HG02798 (cell line): Measurements from ENCODE around the gene WSCD2.

Experiments used
- ATAC-seq: cut with Tn5 transposase; IDR thresholded peaks from one replicate; pipeline ENCODE4 v1.9.1; 2021; ENCODE audit warnings: mild to moderate bottlenecking; ENCODE audit not compliant: unreplicated experiment, poor library complexity

Gene WSCD2

DNA sequence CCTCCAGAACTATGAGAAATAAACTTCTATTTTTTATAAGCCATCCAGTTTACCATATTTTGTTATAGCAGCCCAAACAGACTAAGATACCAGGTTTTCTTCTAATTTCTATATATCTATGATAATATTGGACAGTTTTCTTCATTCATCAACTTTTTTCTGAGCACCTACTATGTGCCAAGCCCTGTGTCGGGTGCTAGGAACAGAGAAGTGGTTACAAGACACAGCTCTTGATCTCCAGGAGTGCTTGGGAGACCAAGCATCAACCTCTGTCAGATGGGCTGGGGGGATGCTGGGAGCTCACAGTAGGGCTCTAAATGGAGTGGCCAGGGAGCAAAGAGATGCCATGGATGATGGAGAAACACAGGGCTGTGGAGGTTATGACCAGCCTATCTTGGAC, 2.9 kb upstream of the WSCD2 start:
- ATAC-seq = no peak

DNA sequence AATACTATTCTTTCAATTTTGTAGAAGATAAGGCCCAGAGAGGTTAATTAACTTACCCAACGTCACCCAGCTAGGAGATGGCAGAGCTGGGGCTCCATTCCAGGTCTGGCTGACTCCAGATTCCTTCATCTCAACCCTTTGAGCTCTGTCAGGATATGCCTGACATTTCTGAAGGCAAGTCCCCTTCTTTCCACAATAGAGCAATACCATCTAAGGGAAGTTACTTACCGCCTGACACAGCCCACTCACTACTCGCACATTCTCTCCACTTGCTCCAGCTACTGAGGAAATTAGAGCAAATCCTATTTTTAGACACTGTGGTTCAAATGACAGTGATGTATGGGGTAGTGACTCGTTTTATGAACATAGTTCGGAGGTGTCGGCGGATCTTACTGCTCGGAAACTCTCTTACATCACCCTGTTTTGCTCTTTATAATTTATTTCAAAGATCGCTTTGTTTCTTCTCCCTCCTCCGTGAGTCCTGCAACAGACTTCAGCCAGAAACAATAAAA, 2.0 kb upstream of the WSCD2 start:
- no peak for ATAC-seq

DNA sequence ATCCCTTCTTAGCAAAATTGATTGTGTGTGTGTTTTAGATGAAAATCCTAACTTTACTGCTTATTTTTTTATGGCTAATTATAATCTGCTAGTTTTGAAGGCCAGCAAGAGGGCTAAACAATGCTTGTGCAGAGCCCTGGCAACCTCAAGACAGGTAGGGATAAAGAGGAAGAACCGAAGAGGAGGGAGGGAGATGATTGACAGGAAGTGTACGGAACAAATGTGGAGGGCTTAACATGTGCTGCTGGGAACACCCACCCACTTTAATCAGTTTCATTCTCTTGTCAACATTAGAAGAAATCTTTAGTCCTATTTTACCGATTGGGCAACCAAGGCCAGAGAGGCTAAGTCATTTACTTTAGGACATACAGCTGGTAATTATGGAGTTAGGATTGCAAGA, 1.4 kb upstream of the WSCD2 start:
- no peak for ATAC-seq

DNA sequence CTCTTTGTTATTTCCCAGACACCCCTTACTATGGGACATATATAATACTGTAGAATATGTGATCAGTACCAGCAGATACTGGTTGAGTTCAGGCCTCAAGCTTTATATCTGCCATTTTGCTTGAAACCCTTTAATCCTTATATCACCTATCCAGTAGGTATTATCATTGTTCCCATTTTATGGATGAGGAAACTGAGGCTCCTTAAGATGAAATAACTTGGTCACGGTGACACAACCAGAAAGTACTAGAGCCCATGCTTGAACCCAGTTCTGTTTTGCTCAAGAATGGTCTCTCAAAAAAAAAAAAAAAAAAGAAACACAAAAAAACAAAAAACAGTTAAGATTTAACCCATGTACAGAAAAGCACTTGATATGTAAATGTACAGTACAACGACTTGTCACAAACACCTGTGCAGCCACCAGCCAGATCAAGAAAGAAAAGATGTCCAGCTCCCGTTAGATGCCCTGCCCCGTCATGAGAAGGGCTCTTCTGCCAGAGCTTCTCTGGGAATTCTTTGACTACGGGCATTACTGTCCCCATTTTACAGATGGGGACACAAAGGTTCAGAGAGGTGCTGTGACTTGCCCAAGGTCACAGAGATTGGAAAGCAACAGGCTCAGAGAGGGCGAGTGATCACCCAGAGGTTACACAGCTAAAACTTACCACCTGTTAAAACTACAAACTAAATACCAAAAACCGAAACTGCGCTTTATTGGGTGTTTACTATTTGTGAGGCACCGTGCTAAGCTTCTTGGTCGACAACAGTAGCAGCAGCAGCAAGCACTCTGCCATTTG, 669 bp upstream of the WSCD2 start:
- no peak for ATAC-seq

DNA sequence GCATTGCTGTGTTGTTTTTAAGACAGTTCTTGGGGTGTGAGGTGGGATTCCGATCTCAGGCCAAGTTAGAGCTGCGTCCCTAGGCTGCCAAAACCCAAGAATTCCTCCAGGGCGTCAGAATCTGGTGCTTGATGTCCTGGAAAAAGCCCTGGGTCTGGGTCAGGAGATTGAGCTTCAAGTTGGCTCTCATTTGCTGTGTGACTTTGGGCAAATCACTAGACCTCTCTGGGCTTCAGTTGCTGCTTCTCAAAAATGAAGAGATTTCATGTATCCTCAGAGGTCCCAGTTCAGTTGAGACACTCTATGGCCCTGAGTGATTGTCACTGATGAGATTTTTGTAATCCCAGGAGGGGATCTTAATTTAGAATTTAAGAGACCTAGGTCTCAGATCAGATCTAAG, 1.9 kb downstream of the WSCD2 start:
- no peak for ATAC-seq

DNA sequence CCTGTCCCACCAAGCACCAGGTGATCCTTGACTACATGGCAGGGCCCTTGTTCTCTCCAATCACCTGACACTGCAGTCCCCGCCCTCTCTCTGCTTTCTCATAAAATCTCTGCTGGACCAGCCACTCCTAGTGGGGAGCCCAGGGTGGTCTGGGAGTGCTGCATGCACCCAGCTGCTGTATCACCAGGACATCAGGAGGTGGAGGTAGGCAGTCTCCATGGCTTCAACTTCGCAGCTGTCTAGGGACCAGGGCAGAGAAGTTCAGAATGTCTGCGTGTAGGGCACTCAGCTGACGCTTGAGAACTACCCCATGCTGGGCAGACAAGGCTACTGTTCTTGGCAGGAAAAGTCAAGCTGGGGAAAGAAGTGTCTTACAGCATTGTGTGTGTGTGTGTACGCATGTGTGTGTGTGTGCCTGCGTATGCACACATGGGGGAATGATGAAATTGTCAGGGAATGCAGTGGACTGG, 2.6 kb downstream of the WSCD2 start:
- ATAC-seq = no peak

DNA sequence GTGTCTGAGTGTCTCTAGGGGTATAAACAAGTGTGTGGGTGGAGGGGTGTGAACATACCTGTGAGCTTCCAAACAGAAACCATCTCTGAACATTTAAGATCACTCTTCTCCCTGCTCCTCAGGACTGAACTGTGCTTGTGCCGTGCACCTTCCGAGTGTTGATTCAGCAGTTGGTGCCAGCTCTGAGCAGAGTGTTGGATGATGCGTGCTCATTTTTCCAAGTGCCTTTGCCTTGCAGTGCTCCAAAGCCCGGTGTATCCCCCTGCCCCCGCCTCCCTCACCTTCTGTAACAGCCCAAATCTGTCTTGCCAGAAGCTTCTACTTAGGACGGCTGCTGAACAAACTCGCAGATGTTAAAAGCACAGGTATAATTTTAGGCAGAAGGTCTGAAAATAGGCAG, 4.4 kb downstream of the WSCD2 start:
- no peak for ATAC-seq

DNA sequence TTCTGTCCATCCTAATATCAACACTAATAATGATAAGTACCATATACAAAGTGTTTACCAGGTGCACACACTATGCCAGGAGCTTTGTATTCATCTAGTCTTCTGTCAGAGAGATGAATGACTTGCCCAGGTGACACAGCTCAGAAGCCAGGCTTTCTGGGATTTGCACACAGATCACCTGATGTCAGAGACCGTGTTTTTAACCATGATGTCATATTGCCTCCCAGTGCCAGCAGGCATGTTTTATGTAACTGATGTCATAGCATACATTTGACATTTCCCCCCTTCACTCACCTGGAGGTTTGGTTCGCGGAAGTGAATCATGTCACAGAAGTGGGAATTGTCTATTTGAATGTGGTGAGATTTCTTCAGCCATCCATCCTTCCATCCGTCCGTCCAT, 5.7 kb downstream of the WSCD2 start:
- ATAC-seq = no peak

DNA sequence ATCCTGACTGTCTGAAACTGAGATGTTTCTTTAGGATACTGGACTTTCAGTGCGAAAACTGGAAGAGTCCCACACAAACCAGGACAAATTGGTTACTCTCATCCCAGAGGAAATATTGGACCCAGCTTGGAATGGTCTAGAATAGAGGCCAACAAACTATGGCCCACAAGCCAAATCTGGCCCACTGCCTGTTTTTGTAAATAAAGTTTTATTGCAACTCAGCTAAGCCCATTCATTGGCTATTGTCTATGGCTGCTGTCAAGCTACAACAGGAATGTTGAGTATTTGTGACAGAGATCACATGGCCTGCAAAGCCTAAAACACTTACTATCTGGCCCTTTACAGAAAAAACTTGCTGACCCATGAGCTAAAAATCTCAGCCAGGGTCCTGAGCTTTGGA, 6.5 kb downstream of the WSCD2 start:
- no peak for ATAC-seq

DNA sequence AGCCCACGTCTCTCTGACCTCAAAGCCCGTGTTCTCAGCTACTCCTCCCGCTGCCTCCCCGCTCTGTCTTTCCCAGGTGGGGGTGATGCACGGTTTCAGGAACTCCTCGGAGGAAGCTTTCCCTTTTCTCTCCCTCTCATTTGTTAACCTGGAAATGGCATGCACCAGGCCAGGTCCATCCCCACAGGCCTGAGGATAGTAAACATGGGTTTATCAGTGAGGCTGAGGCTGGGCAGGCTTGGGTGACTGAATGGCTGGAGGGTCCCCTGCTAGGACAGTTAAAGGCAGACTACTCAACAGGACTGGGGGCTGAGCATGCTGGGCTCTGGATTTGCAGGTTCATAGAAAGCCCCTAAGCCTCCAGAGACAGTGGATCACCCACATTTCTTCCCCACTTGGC, 7.6 kb downstream of the WSCD2 start:
- ATAC-seq = no peak

DNA sequence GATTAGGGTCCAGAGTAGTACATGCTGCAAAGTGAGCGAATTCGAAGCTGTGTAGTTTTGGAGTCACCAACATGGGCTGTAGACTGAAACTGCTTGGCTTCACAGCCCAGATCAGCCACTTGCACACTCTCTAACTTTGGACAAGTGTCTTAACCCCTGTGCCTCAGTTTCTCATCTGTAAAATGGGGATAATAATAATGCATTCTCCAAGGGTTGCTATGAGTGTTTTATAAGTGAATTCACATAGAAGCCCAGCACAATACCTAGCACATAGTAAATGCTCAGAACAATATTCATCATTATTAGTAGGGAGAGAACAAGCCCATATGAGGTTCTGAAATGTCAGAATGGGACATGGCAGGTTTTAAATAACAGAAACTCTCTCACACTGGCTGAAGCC, 10.4 kb downstream of the WSCD2 start:
- no peak for ATAC-seq

DNA sequence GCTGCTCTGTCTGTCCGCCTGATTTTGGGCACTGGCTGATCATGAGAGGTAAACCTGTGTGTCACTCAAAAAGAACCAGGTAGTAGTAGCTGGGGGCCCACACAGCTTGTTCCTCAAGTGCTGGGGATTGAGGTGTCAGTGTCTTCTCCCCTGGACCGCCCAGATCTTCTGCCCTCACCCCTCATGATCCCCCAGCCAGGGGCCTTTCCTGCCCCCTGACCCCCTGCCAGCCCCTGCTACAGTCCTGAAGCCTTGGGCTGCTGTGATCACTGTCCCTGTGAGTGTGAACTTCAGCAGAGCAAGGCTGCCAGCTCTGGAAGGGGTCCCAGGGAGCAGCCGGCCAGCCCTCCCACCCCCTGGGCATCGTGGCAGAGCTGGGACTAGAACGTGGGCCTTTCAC, 11.4 kb downstream of the WSCD2 start:
- no peak for ATAC-seq

DNA sequence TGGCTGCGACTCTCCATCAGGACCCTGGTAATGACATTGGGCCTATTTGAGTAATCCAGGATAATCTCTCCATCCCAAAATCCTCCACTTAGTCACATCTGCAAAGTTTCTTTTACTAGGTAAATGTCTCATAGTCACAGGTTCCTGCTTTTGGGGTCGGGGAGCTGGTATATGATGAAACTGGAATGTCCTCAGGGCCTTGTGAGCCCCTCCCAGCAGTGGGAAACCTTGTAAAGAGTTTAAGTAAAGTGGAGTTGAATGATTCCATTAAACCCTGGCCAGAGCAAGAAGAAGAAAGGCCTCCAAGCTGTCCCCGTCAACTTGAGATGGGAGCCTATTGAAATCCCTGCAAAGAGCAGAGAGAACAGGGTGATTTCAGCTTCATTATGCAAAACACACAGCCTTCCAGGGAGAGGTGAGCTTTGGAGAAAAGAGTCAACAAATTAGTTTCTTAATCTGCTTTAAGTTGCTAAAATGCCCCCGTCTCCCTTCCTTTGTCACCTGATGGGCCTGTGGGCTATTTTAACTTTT, 12.6 kb downstream of the WSCD2 start:
- ATAC-seq = no peak

DNA sequence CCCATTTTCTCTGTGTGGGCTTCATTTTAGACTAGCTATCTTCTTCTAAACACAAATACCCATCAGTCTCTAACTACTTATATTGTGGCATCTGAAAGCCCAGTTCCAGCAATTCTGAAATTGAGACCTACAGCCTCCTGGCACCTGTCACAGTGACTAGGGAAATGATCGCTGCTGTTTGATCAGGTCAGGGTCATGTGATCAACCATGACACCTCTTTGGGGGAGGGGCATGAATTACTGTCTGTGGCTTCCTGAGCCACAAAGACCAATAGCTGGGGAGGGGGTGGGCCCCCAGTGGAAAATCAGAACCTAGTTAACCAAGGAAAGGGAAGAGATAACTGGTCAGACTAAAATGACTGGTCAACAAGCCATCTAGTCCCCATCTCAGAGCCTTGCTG, 14.1 kb downstream of the WSCD2 start:
- ATAC-seq = no peak

DNA sequence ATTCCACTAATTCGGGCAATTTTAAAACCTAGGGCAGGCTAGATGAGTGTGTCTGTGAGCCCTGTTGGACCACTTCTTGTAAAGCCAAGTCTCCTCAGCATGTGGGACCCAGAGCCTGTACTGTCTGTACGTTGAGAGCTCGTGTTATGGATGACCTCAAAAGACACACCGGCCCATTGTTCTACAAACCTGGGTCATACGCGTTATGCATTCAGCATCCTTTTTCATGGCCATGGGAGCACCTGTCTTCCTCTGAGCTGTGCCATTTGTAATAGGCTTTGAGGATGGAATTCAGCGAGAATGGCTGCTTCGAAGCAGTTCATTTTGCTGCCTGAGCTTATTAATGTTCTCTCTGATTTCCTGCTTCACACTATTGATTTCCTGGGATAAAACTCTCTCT, 15.0 kb downstream of the WSCD2 start:
- no peak for ATAC-seq

DNA sequence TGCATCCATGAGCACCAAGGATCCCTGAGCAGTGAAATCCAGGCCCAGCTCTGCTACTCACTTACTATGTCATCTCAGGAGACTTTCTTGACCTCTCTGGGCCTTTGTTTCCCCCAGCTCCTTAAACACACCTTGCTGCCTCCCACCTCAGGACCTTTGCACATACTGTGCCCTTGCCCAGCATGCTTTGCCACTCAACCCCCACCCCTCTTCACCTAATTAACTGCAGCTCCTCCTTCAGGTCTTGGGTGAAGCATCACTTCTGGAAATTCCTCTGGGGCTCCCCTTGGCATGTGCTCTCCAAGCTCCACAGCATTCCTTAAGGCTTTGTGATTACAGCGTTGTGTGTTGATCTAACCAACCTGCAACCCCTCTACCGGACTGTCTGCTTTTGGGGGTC, 15.9 kb downstream of the WSCD2 start:
- ATAC-seq = no peak

DNA sequence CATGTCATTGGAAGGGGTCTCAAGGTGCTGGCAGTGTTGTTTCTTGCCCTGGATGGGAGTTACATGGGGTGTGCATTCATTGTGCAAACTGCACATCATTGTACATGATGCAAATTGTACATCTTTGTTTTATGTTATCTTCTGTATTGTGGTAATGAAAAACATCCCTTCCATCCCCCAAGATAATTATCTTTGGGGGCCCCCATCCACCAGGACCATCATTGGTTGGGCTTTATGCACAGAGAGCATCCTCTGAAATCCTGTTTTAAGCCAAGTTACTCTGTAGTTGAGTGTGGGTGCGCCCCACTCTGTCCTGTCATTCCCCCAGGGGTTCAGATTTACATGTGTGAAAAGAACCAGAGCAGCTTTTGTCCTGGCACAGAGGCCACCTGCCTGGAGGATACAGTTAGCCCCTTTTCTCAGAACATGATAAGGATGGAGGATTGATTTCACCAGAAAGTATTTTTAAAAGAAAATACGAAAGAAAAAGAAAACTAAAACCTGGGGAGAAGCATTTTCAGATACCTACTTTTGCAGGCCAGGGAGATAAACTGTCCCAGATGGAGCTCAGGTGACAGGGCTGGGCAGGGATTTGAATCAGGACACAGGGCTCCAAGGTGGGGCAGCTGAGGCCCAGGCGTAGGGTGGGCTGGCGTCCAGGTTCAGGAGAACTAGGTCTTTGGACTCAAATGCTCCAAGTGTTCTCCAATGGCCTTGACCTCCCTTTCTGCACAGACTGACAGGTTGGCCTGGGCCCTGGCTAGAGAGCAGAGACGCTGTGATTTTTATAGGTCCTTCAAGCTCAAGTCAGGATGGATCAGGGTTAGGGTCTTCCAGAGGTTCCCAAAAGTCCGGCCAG, 17.2 kb downstream of the WSCD2 start:
- ATAC-seq = no peak

DNA sequence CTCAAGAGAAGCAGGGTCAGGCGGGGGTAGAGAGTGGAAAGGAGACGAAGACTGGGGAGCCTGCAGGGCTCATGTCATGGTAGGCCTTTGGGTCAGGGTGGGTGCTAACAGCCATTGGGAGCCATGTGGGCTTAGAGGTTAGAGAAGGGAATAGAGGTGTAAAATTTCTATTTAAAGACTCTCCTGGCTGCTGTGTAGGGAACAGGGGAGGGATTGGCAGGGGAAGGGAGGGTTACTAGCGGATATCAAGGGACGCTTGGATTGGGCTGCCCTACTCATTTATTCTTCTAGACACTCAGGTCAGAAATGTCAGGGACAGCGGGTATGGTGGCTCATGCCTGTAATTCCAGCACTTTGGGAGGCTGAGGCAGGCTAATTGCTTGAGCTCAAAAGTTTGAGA, 18.2 kb downstream of the WSCD2 start:
- no peak for ATAC-seq

DNA sequence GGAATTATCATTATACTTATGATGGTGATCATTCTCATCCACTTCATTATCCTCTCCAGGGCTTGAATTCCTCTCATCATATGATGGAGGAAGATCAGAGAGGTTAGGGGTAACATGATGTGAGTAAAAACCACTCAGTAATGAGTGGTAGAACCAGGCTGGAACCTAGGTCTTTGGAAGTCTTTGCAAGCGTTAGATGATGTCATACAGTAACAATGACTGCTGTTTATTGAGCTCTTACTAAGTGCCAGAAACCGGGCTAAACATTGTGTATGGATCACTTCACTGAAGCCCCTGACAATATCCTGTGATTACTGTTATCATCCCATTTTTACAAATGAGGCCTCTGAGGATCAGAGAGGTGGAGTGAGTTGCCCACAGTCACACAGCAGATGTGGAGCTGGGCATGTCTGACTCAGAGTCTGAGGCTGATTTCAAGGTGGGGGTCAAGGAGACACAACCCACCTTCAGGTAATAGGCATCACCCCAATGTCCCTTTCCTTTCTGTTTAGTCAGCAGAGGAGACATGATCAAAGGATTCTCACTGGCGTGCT, 19.5 kb downstream of the WSCD2 start:
- ATAC-seq = no peak

DNA sequence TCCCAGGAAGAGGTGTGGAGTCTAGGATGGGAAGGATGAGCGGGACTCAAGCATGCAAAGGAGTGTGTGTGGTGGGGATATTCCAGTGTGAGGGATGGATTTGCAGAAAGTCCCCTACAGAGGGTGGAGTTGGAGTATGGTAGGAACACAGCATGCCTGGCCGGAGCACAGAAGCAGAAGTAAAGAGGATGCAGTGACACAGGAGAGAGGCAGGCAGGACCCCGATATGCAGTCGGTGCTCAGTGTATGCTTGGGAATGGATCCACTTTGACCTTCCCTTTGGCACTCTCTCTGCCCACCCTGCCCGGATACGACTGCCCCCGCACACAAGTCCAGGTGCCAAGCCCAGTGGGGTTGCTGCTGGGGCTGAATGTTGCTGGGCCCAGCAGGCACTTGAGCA, 21.3 kb downstream of the WSCD2 start:
- no peak for ATAC-seq
